NCI-H2081 (cell line): Measurements from ENCODE around the gene VAX1.
"Not testable (repeated sequence)": the region's sequence is repeated elsewhere in the genome, so short reads cannot be mapped to it uniquely, and the experiment has no call there.

ENCODE experiments used
- DNase-seq, 2 experiments: peaks; one replicate each; lab custom pipeline; 2025; lab: John Stamatoyannopoulos, UW

The VAX1 gene

DNA sequence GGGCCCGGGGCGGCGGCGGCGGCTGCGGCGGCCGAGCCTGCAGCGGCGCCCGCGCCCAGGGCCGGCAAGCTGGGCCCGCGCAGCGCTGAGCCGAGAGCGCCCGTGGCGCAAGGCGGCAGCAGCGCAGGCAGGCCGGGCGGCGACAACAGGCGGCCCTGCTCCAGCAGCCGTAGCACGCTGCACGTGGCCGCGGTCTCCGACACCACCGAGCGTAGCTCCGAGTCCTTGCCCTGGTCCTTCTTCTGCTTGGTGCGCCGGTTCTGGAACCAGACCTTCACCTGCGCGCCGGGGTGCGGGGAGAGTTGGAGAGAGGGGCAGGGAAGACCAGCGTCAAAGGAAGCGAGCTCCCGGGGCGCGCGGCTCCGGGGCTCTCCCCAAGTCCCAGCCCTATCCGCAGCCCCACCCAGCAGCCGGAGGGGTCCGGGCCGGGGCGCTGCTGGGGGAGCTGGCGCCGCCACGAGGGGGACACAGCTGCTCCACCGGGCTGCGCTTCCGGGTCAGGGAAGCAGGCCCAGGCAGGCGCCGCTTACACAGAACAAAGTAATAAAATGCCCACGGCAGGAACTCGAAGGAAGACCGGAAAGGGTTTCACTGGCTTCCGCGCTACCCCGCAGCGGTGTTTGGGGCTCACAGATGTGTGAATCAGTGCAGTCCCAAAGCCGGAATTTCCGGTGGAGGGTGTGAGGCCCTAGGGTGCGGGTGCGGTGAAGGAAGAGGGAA lies 3.6 kb downstream of the VAX1 start:
- no peak for DNase-seq

DNA sequence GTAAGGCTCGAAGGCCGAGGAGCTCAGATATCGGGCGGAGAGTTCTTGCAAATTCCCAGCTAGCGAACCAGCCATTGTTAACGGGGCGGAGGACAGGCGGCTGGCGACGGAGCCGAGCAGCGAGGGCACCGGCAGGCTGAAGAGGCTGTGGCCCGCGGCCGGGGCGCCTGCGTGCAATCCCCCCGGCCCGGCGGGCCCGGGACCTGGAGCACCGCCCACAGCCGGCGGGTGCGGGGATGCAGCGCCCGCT lies 4.1 kb downstream of the VAX1 start:
- DNase-seq: no peak

DNA sequence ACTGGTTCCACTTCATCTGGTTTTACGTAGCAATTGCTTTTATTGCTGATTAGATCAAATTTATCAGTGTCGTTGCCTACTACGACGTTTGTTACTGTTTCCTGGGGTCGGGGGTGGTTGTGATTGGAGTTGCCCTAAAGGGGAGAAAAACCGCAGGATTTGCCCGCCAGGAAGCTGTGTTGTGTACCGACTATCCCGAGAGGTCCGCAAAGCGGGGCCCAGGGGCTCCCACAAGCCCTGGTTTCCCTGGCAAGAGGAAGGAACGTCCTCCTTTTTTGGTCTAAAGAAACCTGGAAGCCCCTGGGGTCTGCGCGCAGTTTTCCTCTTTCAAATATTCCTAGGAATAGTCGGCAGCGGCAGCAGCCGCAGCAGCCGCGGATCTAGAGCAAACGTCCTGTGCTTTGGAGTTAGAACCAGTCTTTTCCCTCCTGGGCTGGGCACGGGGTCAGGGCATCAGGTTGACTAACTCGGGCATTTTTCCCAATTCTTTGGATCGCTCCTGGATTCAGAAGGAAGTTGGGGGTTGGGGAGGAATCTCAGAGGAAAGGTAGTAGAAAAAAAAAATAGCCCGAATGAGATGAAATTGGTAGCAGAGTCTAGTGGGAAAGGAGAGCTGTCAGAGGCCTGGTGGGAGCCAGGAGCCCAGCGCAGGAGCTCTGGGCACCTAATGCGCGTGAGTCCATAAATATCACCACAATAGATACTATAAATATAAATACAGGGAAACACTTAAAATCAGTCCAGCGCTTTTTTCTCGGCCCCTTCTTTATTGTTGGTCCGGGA lies 4.6 kb downstream of the VAX1 start:
- no peak for DNase-seq

DNA sequence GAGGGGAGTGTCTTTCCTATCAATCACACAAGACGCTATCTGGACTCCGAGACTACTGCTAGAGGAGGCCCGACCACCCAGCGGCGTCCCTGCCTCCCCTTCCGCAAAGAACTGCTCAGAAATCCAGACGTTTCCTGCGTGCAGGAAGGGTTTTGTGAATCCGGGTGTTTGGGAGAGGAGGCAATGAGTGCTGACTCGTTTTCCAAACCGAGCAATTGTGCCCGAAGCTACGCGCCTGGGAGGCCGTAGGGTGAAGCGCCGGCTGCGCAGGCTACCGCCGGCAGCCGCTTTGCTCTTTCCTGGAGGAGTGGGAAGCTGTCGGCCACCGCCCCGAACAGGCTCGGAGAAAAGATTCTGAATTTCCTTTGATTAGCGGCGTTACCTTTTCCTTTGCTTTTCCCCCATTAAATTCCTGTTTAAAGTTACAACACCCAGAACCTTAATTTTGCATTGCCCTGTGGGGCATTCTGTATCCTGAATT lies 5.3 kb downstream of the VAX1 start:
- no peak for DNase-seq

DNA sequence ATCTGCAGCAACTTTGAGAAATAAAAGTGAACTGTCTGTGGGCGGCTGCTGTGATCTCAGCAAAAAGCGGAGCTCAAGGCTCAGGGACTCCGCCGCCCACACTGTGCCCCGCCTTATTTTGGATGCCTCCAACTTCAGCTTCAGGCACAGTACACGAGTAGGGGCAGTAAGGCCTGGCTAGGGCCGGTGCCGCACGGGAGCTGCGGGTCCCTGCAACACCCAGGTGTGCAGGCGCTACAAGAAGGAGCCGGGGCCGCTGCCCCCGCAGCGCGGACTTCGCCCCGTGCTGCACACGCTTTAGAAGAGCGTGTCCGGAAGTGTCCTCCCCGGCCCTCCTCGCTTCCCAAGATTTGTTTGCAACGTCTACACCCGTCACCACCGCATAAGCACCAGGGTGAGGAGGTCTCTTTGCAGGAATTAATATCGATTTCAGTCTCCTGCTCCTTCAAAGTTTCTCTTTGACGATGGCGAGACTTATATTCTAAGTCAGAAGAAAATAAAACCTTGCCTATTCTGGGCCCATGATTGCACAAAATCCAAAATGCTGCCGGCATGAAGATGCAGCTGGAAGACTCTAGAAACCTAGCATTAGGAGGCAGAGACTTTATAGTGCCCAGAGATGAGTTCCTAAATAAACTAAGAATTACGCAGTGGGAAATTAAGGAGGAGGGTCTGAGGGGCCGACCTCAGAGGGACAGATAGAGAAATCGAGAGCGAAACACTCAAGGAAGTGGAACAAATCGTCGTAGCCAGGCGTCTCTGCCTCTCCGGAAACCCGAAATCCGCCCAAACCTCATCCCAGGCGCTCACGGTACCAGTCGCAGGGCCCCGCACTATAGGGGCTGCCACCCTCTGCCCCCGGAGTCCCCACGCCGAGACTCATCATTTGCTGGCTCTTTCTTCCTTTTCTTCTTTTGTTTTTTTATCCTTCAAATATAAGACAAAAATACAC lies 6.4 kb downstream of the VAX1 start:
- no peak for DNase-seq

DNA sequence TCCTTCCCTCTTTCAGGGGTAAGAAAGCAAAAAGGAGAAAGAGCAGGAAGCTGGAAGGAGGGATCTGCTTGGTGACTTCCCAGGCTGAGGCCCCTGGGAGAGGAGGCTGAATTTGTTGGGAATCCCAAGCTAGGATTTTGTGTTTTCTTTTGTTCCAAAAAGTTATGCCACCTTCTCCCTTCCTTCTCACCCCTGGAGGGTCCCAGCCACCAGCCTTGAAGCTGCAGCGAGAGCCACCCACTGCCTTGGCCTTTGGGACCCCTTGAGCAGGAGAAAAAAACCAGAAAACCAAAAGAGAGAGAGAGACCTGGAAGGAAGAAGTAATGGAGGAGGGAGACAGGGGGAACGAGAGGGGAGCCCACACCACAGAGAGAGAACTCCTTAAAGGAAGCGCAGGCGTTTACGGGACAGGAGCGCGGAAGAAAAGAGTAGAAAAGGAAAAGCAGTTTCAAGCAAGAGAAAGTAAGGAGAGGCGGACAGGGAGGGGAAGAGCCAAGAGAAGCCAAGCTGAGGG lies 7.2 kb downstream of the VAX1 start:
- DNase-seq: no peak

DNA sequence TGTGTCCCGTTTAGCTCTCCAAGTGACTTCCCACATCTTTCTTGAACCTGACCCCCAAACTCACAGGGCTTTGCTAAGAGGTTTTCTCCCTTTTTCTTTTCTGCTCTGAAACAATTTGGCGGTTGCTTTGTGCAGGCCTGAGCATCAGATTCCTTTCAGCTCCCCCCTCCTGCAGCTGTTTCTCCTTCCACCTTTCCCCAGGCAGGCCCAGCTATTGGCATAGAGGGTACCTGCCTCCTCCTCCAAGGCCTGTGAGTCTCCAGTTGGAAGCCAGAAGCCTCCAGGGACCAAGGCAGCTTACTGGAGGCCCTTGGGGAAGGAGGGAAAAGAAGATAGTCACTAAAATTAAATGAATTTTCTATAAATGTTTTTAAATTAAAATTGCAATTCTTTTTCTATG lies 7.7 kb downstream of the VAX1 start:
- no peak for DNase-seq

DNA sequence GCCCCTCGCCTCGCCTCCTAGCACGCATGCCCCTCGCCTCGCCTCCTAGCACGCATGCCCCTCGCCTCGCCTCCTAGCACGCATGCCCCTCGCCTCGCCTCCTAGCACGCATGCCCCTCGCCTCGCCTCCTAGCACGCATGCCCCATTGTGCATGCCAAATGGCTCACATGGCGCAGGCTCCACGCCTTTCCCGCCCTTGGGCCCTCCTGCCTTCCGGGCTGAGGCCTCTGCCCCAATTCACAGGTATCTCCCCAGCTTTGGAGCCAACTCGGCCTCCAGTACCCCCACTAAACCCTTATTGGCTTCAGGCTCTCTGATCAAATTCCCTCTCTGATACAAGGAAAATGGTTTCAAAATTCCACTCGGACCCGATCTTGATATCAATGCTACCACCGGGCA lies 11.4 kb downstream of the VAX1 start:
- DNase-seq: not testable (repeated sequence)

DNA sequence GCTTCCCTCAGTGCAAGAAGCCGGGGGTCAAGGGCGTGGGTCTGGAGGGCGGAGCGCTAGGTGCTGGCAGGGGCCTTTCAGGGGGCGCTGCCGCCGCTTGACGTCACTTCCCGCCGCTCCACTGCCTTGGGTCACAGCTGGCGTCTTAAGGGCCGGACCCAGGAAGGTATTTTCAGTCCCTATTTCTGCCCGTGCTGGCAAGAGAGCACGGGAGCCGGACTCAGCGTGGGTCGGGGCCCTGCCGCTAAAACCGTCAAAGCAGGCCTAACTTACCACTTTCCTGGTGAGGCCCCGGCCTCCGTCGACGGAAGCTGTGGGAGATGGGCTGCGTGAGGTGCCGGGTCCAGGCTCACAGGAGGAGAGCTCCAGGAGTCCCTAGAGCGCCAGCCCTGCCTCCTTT lies 12.0 kb downstream of the VAX1 start:
- DNase-seq: no peak

DNA sequence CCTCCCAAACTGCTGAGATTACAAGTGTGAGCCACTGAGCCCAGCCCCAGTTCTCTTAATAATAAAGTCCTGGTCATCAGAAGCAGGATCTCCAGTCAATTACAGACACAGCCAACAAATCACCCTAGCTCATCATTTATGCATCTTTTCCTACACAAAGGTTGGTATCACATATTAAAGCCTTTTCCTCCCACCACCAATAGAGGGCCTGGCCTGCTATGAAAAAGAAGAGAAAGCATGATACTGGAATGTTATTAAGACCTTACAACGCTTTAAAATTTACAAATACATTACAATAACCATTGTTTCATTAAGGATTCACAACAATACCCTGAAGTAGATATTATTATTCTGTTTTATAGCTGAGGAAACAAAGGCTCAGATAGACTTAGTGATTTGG lies 25.9 kb downstream of the VAX1 start:
- DNase-seq: no peak

DNA sequence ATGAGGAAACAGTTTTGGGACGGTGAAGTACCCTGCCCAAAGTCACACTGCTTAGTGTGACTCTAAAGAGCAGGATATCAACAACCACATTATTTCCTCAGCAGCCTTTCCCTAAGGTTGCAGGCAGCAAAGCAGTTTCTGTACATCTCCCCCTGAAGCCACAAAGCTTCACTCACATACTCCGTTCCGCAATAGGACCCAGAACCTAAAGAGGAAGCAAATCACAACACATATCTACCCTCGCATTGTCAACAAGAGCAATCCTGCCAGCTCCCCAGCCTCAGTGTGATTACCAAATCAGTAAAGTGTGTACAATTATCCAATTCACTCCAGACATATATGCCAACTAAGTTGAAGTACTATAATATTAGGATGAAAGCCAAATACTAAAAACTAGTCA lies 30.8 kb downstream of the VAX1 start:
- DNase-seq: no peak

DNA sequence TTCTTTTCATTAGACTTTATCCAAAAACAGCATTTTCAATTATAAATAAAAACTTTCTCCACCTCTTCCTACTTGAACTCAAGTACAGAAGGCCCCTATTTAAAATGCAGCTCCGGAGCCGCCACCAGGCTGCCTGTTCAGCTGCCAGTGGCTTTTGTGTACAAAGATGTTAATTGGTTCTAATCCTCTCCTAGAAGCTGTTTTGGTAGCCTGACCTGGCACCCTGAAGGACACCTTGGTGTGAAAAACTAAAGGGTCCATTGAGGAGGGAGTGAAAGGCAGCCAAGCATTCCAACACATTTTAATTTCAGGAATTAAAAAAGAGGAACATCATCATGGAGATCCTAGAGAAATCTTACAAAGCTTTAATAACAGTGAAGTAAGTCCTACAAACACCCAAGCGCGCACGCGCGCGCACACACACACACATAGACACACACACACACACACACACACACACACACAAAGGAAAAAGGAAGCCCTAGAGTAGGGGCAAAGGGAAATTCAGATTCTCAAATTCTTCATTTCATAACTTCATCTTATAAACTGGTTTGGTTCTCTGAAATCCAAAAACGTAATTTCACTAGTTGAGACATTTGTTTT lies 41.4 kb downstream of the VAX1 start:
- no peak for DNase-seq

DNA sequence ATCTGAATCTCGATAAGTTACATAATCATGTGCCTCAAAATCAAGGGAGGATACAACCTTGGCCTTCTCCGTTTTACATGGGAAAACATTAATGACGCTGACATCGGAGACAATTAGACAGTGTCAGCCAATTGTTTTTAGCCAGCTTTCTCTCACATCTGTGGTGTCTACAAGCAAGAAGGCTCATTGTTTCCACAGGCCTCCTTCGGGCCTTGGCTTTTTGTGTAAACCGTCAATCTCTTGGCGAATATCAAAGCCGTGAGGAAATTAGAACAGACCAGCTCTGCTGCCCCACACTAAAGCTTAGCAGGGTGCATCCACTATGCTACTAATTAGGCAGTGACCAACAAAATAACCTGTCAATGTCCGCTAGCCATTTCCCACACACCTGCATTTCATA lies 43.2 kb downstream of the VAX1 start:
- peak; percentile 39 to 48 for DNase-seq

DNA sequence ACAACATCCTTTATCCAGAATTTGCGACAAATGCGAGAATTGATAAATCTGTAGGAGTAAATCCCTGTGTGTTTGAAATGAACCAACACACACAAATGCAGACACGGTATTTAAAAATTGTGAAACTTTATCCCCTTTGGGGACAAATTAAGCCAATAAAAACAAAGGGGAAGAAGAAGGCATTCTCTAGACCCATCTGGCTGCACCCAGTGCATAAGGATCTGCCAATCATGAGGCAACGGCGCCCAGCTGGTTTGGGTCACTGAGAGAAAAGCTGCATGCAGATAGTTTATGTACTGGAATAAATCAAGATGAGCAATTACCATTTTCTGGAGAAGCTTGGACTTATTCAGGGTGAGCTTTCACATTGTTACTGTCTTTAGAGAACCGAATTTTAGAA lies 45.7 kb downstream of the VAX1 start:
- DNase-seq: no peak

DNA sequence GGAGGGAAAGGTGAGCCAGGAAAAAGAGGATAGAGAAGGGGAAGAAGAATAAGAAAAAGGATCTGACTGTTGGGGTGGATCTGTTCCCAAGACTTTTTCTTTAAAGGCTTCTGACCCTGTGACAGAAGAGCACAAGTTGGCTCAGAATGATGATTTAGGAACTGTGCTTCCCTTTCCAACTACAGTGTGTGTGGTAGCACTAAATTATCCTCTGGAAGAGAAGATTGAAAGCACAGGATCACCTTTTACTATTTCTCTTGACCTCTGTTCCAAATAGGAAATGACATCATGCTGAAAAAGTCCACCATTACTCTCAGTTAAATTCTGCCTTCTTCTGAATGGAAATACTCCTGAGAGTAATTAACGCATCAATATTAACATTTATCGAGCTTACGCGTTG lies 47.2 kb downstream of the VAX1 start:
- DNase-seq: no peak

DNA sequence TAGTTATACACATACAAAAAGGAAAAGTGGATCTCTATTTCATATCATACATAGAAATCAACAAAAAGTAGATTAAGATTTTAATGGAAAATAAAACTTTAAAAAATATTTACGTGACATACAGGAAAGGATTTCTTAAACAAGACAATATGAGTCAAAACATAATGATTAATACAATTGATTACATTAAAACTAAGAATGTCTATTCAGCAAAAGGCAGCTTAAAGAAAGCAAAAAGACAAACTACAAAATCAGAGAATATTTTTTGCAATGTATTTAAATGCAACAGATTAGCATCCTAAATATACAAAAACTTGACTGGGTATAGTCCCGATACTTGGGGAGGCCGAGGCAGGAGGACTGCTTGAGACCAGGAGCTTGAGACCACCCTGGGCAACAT lies 50.5 kb downstream of the VAX1 start:
- no peak for DNase-seq

DNA sequence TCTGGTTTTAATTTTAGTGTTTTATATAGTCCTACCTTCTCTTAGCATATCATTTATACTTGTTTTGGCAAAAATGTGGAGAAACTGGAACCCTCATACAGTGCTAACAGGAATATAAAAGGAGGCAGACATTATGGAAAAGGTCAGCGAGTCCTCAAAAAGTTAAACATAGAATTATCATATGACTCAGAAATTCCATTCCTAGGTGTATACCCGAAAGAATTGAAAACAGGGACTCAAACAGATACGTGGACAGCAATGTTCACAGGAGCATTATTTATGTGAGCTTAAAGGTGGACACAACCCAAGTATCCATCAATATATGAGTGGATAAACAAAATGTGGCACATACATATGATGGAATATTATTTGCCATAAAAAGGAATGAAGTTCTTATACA lies 51.5 kb downstream of the VAX1 start:
- DNase-seq: no peak

DNA sequence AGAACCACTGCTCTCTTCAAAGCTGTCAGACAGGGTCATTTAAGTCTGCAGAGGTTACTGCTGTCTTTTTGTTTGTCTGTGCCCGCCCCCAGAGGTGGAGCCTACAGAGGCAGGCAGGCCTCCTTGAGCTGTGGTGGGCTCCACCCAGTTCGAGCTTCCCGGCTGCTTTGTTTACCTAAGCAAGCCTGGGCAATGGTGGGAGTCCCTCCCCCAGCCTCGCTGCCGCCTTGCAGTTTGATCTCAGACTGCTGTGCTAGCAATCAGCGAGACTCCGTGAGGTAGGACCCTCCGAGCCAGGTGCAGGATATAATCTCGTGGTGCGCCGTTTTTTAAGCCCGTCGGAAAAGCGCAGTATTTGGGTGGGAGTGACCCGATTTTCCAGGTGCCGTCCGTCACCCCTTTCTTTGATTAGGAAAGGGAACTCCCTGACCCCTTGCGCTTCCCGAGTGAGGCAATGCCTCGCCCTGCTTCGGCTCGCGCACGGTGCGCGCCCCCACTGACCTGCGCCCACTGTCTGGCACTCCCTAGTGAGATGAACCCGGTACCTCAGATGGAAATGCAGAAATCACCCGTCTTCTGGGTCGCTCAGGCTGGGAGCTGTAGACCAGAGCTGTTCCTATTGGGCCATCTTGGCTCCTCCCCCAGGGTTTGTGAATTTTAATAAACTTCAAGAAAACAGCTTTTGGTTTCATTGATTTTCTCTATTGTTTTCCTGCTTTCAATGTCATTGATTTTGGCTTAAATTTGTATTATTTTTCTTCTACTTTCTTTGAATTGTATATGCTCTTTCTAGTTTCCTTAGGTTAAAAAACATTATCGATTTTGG lies 53.4 kb downstream of the VAX1 start:
- DNase-seq: not testable (repeated sequence)
